Ureter (tissue), 1 donor: ENCODE data around the gene CNPY1. TPM values are rescaled to one million over a fixed set of nuclear protein-coding genes. Genes with fewer than 3 reads are reported as not detected.

Experiments
- DNase-seq: peaks from one replicate; pipeline ENCODE4 v3.0.0-alpha.2; 2020; ENCODE audit warnings: low spot score
- total RNA-seq: library from RNA; stranded (reverse); gene quantifications from one replicate; pipeline ENCODE4 v1.2.4, GENCODE V29; 2023
- donor health status: DM: yes; HTN: yes; CAD: no.

The CNPY1 gene
- total RNA-seq, 1 donor from 2014 or later: not detected

- DNase-seq: no peak
Measured at GRCh38 chr7:155558961-155559360, 12.6 kb upstream of the CNPY1 start.

DNA sequence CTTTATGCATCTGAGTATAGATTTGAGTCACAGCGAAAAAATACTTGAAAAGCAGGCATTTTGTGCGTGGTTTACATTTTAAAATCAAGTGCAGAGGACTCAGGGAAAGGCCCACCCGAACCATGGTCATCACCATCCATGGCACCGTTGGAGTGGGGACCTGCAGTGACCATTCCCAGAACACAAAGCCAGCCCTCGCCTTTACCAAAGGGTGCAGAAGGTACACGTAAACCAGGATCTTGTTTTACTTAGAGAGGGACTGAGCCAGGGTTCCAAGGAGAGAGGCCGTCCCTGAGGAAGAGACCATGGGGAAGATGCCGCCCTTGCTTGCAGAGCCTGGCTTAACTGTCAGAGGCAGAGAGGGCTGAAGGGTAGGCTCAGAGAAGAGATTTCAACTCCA is 12.0 kb upstream of the CNPY1 start:
- no peak for DNase-seq

- DNase-seq: no peak
Measured at GRCh38 chr7:155557778-155558177, 11.4 kb upstream of the CNPY1 start.

GRCh38 chr7:155556763-155557162 is 10.4 kb upstream of the CNPY1 start:
- no peak for DNase-seq

DNA sequence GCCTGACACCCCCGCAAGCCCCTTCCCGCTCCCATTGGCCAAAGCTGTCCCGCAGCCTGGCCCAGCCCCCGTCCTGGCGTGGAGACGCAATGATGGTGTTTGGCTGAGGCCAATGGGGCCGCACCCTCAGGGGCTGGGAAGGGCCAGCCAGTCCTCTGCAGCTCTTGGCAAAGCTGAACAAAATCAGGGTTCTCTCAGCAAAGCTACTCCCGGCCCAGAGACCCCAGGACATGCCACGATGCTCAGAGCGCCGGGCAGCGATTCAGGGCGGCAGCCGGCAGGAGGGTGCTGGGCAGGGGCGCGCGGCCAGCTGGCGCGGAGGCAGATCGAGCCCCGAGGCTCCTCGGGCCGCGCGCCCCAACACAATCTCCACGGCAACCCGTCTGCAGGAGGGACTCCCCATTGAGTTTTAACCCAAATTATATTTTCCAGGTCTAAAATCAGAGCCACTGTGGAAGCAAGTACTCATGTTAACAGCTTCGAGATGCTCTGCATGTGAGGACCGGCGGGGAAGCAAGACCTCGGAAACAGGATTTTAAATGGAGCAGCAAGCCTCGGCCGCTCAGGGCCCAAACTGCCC is 8.8 kb upstream of the CNPY1 start:
- no peak for DNase-seq

DNA sequence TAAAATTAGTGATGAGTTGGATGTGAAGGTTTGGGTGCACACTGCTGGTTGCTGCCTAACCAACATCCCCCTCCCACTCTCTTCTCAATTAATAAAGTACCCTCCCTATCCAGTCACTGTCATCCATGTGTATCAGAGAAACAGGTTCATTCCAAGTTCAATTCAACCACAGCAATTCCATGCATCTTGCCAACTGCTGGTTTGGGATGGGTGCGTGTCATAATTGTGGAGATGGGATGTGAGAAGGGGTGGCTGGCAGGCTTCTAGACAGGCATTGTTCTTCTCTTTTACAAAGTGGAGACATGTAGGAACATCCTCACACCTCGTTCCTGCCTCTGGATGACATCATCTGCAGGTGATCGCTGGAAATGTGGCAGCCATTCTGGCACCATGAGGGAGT is 7.5 kb upstream of the CNPY1 start:
- DNase-seq: no peak

DNA sequence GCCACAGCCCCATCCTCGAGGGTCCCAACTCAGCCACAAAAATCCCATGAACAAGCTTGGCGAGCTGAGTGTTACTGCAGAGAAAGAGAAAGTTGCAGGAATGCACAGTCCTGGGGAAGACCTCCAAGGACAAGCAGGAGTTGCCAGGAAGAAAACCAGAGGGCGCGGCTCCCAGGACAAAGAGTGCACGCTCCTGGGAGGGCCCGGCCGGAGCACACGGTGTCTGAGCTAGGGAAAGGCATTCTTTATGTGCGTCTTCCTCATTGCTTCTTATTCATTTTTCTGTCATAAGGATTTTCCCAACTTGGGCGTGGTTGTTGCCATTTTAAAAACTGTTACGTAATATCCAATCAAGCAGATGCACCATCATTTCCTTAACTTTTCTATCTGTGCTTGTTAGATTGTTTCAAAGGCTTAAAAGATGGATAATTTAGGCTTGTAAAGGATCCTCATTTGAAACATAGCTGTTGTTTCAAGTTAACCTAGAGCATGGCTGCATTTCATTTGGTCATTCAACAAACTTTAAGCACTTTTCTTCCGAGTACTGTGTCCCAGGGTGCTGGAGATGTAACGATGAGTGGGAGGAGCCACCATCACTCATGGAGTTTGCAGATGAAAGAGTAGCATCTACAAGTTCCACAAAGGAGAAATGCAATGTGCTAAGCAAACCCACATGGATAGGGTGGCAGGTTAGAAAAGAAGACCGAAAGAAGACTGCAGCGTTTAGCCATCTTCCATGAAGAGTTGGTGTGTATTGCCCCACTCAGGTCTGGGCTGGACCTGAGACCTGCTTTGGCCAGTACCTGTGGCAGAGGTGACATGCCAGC is 5.6 kb upstream of the CNPY1 start:
- no peak for DNase-seq

- DNase-seq: no peak
Measured at GRCh38 chr7:155550916-155551315, 4.6 kb upstream of the CNPY1 start.

DNA sequence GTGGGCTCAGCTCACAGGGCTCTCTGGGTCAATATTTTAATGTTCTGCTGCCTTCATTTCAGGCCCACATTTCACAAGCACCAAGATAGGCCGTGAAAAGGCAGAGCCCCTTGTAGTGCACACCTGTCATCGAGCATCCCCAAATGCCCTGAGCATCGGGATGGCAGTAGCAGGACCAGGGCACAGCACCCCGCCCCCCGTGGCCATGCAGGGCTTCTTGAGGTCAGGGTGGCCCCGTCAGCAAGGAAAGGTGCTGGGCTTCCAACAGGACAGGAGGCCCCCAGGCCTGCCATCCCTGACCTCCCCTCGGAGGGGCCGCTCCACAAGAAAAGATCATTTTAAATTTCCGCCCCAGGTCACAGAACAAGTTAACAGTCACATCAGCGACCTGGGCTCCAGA is 2.9 kb upstream of the CNPY1 start:
- no peak for DNase-seq

DNA sequence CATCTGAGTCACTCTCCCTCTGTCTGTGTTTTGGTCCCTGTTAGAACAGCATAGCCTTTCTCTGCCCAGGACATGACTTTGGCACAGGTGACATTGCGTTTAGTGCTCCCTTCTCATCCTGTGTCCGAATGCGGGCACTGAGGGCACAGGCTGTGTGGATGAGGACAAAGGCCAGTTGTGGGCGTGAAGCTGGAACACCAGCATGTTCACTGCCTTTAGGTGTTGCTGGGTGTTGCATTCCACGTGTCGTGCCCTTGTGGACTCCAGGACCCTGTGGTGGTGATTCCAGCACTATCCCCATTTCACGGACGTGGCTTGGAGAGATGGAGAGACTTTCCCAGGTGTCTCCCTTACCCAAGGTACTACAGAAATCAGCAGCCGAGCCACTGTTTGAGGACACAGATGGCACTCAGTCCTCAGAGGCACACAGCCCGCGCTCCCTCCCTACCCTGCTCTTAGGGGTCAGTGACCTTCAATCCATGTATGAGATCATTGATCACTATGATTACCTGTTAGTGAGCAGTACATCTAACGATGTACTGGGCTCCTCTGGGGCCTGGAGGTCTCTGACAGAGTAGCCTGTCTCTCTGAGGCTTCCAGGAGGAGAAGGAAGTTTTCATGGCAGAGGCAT is 917 bp upstream of the CNPY1 start:
- DNase-seq: no peak

- DNase-seq: no peak
Measured at GRCh38 chr7:155545348-155545747, 1.0 kb downstream of the CNPY1 start.

- no peak for DNase-seq
Measured at GRCh38 chr7:155544485-155544884, 1.9 kb downstream of the CNPY1 start.

GRCh38 chr7:155543926-155544325 is 2.4 kb downstream of the CNPY1 start:
- DNase-seq: no peak

GRCh38 chr7:155543011-155543876 is 3.1 kb downstream of the CNPY1 start:
- no peak for DNase-seq

DNA sequence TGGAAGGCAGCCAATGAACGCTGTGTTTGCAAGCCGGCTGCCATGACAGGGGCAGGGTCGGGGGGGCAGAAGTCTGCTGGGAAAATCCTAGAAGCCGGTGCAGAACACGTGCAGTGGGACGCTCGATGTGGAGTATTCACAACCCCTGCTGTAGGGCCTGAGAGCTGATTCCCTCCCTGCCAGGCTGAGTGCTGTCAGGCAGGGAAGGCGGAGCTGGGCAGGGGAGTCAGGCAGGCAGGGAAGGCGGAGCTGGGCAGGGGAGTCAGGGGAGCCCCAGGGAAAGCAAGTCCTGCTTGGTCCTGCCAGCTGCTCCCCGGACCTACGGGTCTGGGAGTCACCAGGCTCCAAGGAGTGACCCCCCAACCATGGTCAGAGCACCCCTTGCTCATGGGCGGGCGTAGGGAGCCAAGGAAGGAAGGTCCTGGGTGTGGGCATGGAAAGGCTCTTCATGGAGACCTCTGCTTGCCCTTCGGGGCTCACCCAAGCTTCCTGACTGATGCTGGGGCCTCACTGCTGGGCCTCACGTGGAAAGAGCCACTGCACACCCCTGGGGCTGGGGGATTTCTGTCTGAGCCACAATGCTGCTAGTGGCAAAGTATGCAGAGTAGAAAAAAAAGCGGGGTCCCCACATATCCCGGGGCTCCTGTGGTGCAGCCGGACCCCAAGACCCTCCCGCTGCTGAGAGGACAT is 4.2 kb downstream of the CNPY1 start:
- no peak for DNase-seq

GRCh38 chr7:155540553-155540952 is 5.8 kb downstream of the CNPY1 start:
- DNase-seq: no peak

DNA sequence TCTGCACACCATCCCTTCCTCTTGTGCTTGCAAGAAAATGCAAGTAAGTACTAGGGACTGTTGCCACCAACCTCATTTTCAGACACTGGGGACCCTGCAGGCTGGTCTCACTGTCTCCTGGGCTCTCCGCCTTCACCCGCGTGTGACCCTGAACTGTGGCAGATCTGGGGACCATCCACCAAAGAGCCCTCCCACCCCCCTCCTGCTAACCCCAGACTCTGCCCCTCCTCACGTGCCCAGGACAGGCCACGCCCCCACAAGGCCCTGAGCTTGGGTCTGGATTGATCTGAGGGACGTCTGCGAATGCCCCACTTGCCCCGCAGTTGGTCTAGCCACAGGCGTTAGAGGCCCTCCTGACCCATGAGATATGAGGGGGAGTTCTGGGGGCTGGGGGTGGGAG is 8.1 kb downstream of the CNPY1 start:
- DNase-seq: no peak

- DNase-seq: no peak
Measured at GRCh38 chr7:155536451-155536850, 9.9 kb downstream of the CNPY1 start.

- DNase-seq: no peak
Measured at GRCh38 chr7:155534691-155535090, 11.7 kb downstream of the CNPY1 start.

GRCh38 chr7:155533827-155534690 is 12.3 kb downstream of the CNPY1 start:
- no peak for DNase-seq
